ENCODE data around the gene NQO2. TPM values are rescaled to one million over a fixed set of nuclear protein-coding genes. Genes with fewer than 3 reads are reported as not detected.

NQO2 gene
- total and polyA plus RNA-seq, 2 of the 13 experiments (the other 11 are each of a cell fraction or from before 2014, with no cell fraction given): 32.2 to 56.5 TPM

- peak; percentile 59; the same call in 1 of the 2 replicates for TF ChIP-seq MXD4 (CRISPR knock-in tag; IDR thresholded peaks at IDR 0.05)
- no peak for TF ChIP-seq NR1H2 (CRISPR knock-in tag; IDR thresholded peaks at IDR 0.05; ENCODE audit: borderline replicate concordance, low read depth)
- 0 out of 2 replicates have a peak, but pooled peaks have one; percentile 28 for TF ChIP-seq ZNF318 (CRISPR knock-in tag; IDR thresholded peaks at IDR 0.05)
- no peak for TF ChIP-seq TBP (CRISPR knock-in tag; IDR thresholded peaks at IDR 0.05)
- TF ChIP-seq ZNF230 (CRISPR knock-in tag; IDR thresholded peaks at IDR 0.05): no peak
- TF ChIP-seq ZNF282 (IDR thresholded peaks at IDR 0.05; ENCODE audit: partially characterized antibody): no peak
- TF ChIP-seq ELK4 (CRISPR knock-in tag; IDR thresholded peaks at IDR 0.05; ENCODE audit: borderline replicate concordance): no peak
- TF ChIP-seq ZNF331 (CRISPR knock-in tag; IDR thresholded peaks at IDR 0.05): peak; percentile 67
- peak; percentile 46; the same call in 1 of the 2 replicates for TF ChIP-seq REPIN1 (CRISPR knock-in tag; IDR thresholded peaks at IDR 0.05; ENCODE audit: borderline replicate concordance, low read depth)
- TF ChIP-seq TMF1 (CRISPR knock-in tag; IDR thresholded peaks at IDR 0.05; ENCODE audit: low read depth): no peak
- no peak for TF ChIP-seq MAFF (IDR thresholded peaks at IDR 0.05; ENCODE audit: low read depth, low read length)
- peak; percentile 61; the same call in 1 of the 2 replicates for TF ChIP-seq GFI1 (CRISPR knock-in tag; IDR thresholded peaks at IDR 0.05; ENCODE audit: borderline replicate concordance)
- no peak for TF ChIP-seq ZNF569 (CRISPR knock-in tag; IDR thresholded peaks at IDR 0.05; ENCODE audit: borderline replicate concordance)
- no peak for TF ChIP-seq PHB2 (IDR thresholded peaks at IDR 0.05; ENCODE audit: partially characterized antibody)
- TF ChIP-seq, protein P1, sequence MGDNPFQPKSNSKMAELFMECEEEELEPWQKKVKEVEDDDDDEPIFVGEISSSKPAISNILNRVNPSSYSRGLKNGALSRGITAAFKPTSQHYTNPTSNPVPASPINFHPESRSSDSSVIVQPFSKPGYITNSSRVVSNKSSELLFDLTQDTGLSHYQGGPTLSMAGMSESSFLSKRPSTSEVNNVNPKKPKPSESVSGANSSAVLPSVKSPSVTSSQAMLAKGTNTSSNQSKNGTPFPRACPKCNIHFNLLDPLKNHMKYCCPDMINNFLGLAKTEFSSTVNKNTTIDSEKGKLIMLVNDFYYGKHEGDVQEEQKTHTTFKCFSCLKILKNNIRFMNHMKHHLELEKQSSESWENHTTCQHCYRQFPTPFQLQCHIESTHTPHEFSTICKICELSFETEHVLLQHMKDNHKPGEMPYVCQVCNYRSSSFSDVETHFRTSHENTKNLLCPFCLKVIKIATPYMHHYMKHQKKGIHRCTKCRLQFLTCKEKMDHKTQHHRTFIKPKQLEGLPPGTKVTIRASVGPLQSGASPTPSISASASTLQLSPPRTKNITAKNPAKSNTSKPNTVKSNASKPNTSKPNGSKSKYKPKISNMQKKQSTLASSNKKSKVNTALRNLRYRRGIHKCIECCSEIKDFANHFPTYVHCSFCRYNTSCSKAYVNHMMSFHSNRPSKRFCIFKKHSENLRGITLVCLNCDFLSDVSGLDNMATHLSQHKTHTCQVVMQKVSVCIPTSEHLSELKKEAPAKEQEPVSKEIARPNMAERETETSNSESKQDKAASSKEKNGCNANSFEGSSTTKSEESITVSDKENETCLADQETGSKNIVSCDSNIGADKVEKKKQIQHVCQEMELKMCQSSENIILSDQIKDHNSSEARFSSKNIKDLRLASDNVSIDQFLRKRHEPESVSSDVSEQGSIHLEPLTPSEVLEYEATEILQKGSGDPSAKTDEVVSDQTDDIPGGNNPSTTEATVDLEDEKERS (CRISPR knock-in tag; IDR thresholded peaks at IDR 0.05): no peak
- no peak; the same call in 1 of the 2 replicates for TF ChIP-seq WIZ (CRISPR knock-in tag; IDR thresholded peaks at IDR 0.05)
Observed at GRCh38 chr6:2952557-2953095, 47.1 kb upstream of the NQO2 start (continued).
